ENCODE measurements around the gene IL18. TPM values are rescaled to one million over a fixed set of nuclear protein-coding genes. Genes with fewer than 3 reads are reported as not detected.

The IL18 gene
- total RNA-seq, 1 experiment from 2014 or later = 0.31 TPM

- Mint-ChIP-seq H3K27me3 (ENCODE audit: low read depth) (no peaks in the 10 kb centered on the region), H3K36me3 (ENCODE audit: insufficient read depth in 1 of 3, low read depth in 3 of 3) (no peaks in the 10 kb centered on the region), H3K9me3 (no peaks in the 10 kb centered on the region), H3K4me1 (no peaks in the 10 kb centered on the region), H3K4me3 (no peak overlapping the region), H3K27ac (no peak overlapping the region)
- H3K23ac ChIP-seq (ENCODE audit: insufficient read length, low read depth, low read length) = no peak overlapping the region
- H3K27ac ChIP-seq (ENCODE audit: insufficient read length, low read depth, low read length) = no peak overlapping the region
- no CpG with 5 or more reads among the region's 5 CpGs for WGBS (ENCODE audit: extremely low coverage, insufficient read length, low lambda C conversion rate)
- H4K20me1 ChIP-seq (ENCODE audit: control insufficient read depth, insufficient read depth, insufficient read length) = no peaks in the 10 kb centered on the region
- no peak overlapping the region for H2BK15ac ChIP-seq (ENCODE audit: low read depth, low read length)
- no peak overlapping the region for H3K4me2 ChIP-seq (ENCODE audit: insufficient read depth, insufficient read length, low read length)
- no peak overlapping the region for H3K14ac ChIP-seq (ENCODE audit: insufficient read depth, low read length)
- no peak overlapping the region for H2BK5ac ChIP-seq (ENCODE audit: insufficient read length, low read length)
- no peak overlapping the region for H3T11ph ChIP-seq (ENCODE audit: low read length)
- H3K18ac ChIP-seq (ENCODE audit: insufficient read length, low read depth, low read length) = no peak overlapping the region
- H3K4me1 ChIP-seq (ENCODE audit: insufficient read depth, low read length) = no peaks in the 10 kb centered on the region
- H3K23me2 ChIP-seq (ENCODE audit: insufficient read length, low read depth, low read length, poor library complexity, severe bottlenecking) = no peaks in the 10 kb centered on the region
- no peak overlapping the region for H2BK20ac ChIP-seq (ENCODE audit: low read depth, low read length, poor library complexity, severe bottlenecking)
- TF ChIP-seq CTCF (conservative IDR thresholded peaks at IDR 0.05) = no peak
- no peaks in the 10 kb centered on the region for H3K79me2 ChIP-seq (ENCODE audit: insufficient read depth, low read length)
- H4K91ac ChIP-seq (ENCODE audit: insufficient read length, low read depth, low read length) = no peak overlapping the region
- no peak for DNase-seq
- no peak overlapping the region for H3K56ac ChIP-seq (ENCODE audit: insufficient read length, low read depth, low read length)
- H2AK5ac ChIP-seq (ENCODE audit: insufficient read length, low read length) = no peak overlapping the region
- H4K8ac ChIP-seq (replicated peaks; ENCODE audit: insufficient read length, low read depth, low read length) = no peak overlapping the region
- H3K4ac ChIP-seq (ENCODE audit: low read depth, low read length) = no peak overlapping the region
- no peak overlapping the region for H2BK120ac ChIP-seq (ENCODE audit: low read depth, low read length, poor library complexity, severe bottlenecking)
- no peak overlapping the region for H3K9ac ChIP-seq (ENCODE audit: extremely low read depth, insufficient read length, low read length)
- no peak overlapping the region for H4K5ac ChIP-seq (ENCODE audit: insufficient read length, low read depth, low read length)
- H2AFZ ChIP-seq (ENCODE audit: low read length) = no peak overlapping the region
- H3K79me1 ChIP-seq (ENCODE audit: insufficient read depth, low read depth, low read length, poor library complexity, severe bottlenecking) = no peaks in the 10 kb centered on the region
- H3K27me3 ChIP-seq (ENCODE audit: insufficient read depth, low read length) = no peaks in the 10 kb centered on the region
- H3K9me3 ChIP-seq (ENCODE audit: control insufficient read depth, low read depth, low read length) = no peaks in the 10 kb centered on the region
- H2BK12ac ChIP-seq (ENCODE audit: insufficient read length, low read depth, low read length) = no peak overlapping the region
These were observed 13.4 kb downstream of the IL18 start for GRCh38 chr11:112150517-112150916.

Data from H9 (cell line).